ENCODE data around the gene CCDC149. TPM values are rescaled to one million over a fixed set of nuclear protein-coding genes. Genes with fewer than 3 reads are reported as not detected.

CCDC149 gene
- total RNA-seq (2021) (8.1 and 9.8 TPM in 2 replicates), Bru-seq, nascent RNA (percentile 44 among the genes with signal in this experiment), BruChase-seq, experiment 1, labeled RNA remaining after a 2-hour chase (percentile 44 among the genes with signal in this experiment), BruChase-seq, experiment 2, labeled RNA remaining after a 6-hour chase (percentile 33 among the genes with signal in this experiment)
- long read RNA-seq, transcript CCDC149-204 (12 exons, 3,869 nt), result major isoform, 12 of 19 reads
- long read RNA-seq, partial matches to known transcripts, result 0 of 19 reads
- long read RNA-seq, other reads (novel, unspliced or antisense), result 7 of 19 reads

GRCh38 chr4:24912252-24913118, at the start of gene CCDC149:
Gene CCDC149, minus strand, starts transcription at chr4:24913042. Its CDS starts 178 bp downstream, at chr4:24912864.
- Histone ChIP-seq H3K79me2 (ENCODE audit: low read depth) (no peaks in the 10 kb centered on the region), H3K4me3 (peak within 1 kb of the TSS; percentile 58), H3K4me2 (peak within 1 kb of the TSS; percentile 79), H3K9me3 (ENCODE audit: insufficient read depth, low read depth) (no peaks in the 10 kb centered on the region), H3K27me3 (ENCODE audit: insufficient read depth, low read depth) (no peaks in the 10 kb centered on the region), H3F3A (ENCODE audit: insufficient read depth, low read depth) (peaks cover 3% of the 10 kb centered on the region; the same call in 1 of the 2 replicates), H3K27ac (peak within 1 kb of the TSS; percentile 40; the same call in 1 of the 2 replicates), H2AFZ (peak within 1 kb of the TSS; percentile 79), H4K20me1 (ENCODE audit: insufficient read depth) (no peaks in the 10 kb centered on the region), H3K4me1 (replicated peaks; ENCODE audit: insufficient read depth) (peaks cover 13% of the 10 kb centered on the region), H3K36me3 (ENCODE audit: low read depth) (no peaks in the 10 kb centered on the region), H3K9me2 (ENCODE audit: insufficient read depth) (no peaks in the 10 kb centered on the region)
- no peak for TF ChIP-seq CTCF (conservative IDR thresholded peaks at IDR 0.05)
- TF ChIP-seq EZH2 (IDR thresholded peaks at IDR 0.05; ENCODE audit: low read depth), result no peak
- no TSS peak for BruUV-seq (replicated peaks)
- POLR2A ChIA-PET (ENCODE audit: unreplicated experiment), result interaction anchor here (0.6 kb wide), 1 partner anchor 304 kb away, joined by 4 read pairs; no protein-coding TSS in a partner anchor
- DNase-seq, result peak; percentile 76 to 84
- CTCF ChIA-PET, result no interaction called here
- intact Hi-C loops (cut with micrococcal nuclease; ENCODE audit: unreplicated experiment), result loop anchor here (2.0 to 10.0 kb wide), 6 partner anchors 60 to 428 kb away; partner anchors contain the start of genes DHX15 and SOD3

GRCh38 chr4:24957886-24958285, 45.0 kb upstream of the CCDC149 start:
- Histone ChIP-seq H3K9me2 (ENCODE audit: insufficient read depth) (no peaks in the 10 kb centered on the region; the same call in 1 of the 2 replicates), H3F3A (ENCODE audit: insufficient read depth, low read depth) (no peaks in the 10 kb centered on the region), H3K4me2 (no peak overlapping the region), H2AFZ (no peak overlapping the region), H3K4me3 (no peak overlapping the region), H3K36me3 (ENCODE audit: low read depth) (no peaks in the 10 kb centered on the region), H3K27me3 (ENCODE audit: insufficient read depth, low read depth) (no peaks in the 10 kb centered on the region), H3K27ac (no peak overlapping the region), H3K4me1 (replicated peaks; ENCODE audit: insufficient read depth) (no peaks in the 10 kb centered on the region), H4K20me1 (ENCODE audit: insufficient read depth) (no peaks in the 10 kb centered on the region), H3K9me3 (ENCODE audit: insufficient read depth, low read depth) (no peaks in the 10 kb centered on the region), H3K79me2 (ENCODE audit: low read depth) (no peaks in the 10 kb centered on the region)
- POLR2A ChIA-PET (ENCODE audit: unreplicated experiment), result no interaction called here
- intact Hi-C loops (cut with micrococcal nuclease; ENCODE audit: unreplicated experiment), result no loop called here
- BruUV-seq (replicated peaks), result no TSS peak
- CTCF ChIA-PET, result no interaction called here
- TF ChIP-seq CTCF (conservative IDR thresholded peaks at IDR 0.05) (no peak), EZH2 (IDR thresholded peaks at IDR 0.05; ENCODE audit: low read depth) (no peak)
- DNase-seq, result no peak

- Histone ChIP-seq H2AFZ (no peak overlapping the region), H3K27me3 (ENCODE audit: insufficient read depth, low read depth) (no peaks in the 10 kb centered on the region), H3K4me2 (no peak overlapping the region), H3K36me3 (ENCODE audit: low read depth) (no peaks in the 10 kb centered on the region), H3K4me3 (no peak overlapping the region), H3K9me3 (ENCODE audit: insufficient read depth, low read depth) (no peaks in the 10 kb centered on the region), H3F3A (ENCODE audit: insufficient read depth, low read depth) (no peaks in the 10 kb centered on the region), H3K27ac (no peak overlapping the region), H3K79me2 (ENCODE audit: low read depth) (no peaks in the 10 kb centered on the region), H3K9me2 (ENCODE audit: insufficient read depth) (no peaks in the 10 kb centered on the region; the same call in 1 of the 2 replicates), H3K4me1 (replicated peaks; ENCODE audit: insufficient read depth) (no peaks in the 10 kb centered on the region), H4K20me1 (ENCODE audit: insufficient read depth) (no peaks in the 10 kb centered on the region)
- BruUV-seq (replicated peaks), result no TSS peak
- no peak for DNase-seq
- POLR2A ChIA-PET (ENCODE audit: unreplicated experiment), result no interaction called here
- CTCF ChIA-PET, result no interaction called here
- no peak for TF ChIP-seq CTCF (conservative IDR thresholded peaks at IDR 0.05)
- no peak for TF ChIP-seq EZH2 (IDR thresholded peaks at IDR 0.05; ENCODE audit: low read depth)
- intact Hi-C loops (cut with micrococcal nuclease; ENCODE audit: unreplicated experiment), result no loop called here
Measured at GRCh38 chr4:24956763-24957162, 43.9 kb upstream of the CCDC149 start.

All from PC-9 (cell line).